AG10803 (cell line): ENCODE results near the gene FNDC3B.
A peak's percentile ranks its signal among the peaks of the same experiment; 100 is the strongest.

Experiments used
- DNase-seq: peaks from one replicate; pipeline ENCODE4 v3.0.0; 2010; ENCODE audit warnings: low read depth
- H3K4me3 ChIP-seq: 2 replicates; pipeline ENCODE4 v1.5.1; 2011; ENCODE audit warnings: mild to moderate bottlenecking, low read length, control low read depth
- TF ChIP-seq, protein P1 (sequence below): conservative IDR thresholded peaks from 2 replicates; pipeline ENCODE4 v1.5.1; 2011; ENCODE audit warnings: mild to moderate bottlenecking, low read length, control low read depth, inconsistent platforms

Gene FNDC3B

DNA sequence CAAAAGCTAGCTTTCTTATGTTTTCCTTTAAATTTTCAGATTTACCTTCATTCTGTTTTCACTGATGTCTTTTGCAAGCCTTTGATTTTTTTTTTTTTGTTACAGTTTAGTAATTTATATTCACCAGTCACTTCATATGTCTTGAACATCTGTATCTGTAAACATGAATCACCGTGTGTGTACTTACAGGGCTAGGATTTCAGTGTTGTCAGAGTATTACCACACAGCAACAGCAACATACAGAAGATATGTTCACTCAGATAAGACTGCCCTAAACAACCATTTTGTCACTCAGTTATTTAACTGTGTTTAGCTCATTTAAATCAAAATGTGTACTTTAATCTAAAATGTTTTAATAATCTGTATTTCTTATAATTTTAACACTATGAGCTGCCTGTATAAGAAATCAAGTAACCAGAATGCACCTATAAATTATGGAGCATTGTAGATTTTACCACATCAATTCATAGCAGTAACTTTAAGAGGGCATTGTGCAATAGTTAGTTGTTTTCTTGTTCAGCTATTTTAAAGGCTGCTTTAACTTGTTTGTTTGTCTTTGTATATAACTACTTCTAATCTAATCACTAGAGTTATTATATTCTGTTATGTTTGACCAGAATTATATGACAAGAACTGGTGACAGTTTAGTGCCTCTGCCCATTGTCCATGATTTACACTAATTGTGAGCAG lies 358.5 kb downstream of the FNDC3B start:
- TF ChIP-seq, protein P1, sequence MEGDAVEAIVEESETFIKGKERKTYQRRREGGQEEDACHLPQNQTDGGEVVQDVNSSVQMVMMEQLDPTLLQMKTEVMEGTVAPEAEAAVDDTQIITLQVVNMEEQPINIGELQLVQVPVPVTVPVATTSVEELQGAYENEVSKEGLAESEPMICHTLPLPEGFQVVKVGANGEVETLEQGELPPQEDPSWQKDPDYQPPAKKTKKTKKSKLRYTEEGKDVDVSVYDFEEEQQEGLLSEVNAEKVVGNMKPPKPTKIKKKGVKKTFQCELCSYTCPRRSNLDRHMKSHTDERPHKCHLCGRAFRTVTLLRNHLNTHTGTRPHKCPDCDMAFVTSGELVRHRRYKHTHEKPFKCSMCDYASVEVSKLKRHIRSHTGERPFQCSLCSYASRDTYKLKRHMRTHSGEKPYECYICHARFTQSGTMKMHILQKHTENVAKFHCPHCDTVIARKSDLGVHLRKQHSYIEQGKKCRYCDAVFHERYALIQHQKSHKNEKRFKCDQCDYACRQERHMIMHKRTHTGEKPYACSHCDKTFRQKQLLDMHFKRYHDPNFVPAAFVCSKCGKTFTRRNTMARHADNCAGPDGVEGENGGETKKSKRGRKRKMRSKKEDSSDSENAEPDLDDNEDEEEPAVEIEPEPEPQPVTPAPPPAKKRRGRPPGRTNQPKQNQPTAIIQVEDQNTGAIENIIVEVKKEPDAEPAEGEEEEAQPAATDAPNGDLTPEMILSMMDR: no peak
- H3K4me3 ChIP-seq: no peak overlapping the region
- DNase-seq: peak; percentile 41

DNA sequence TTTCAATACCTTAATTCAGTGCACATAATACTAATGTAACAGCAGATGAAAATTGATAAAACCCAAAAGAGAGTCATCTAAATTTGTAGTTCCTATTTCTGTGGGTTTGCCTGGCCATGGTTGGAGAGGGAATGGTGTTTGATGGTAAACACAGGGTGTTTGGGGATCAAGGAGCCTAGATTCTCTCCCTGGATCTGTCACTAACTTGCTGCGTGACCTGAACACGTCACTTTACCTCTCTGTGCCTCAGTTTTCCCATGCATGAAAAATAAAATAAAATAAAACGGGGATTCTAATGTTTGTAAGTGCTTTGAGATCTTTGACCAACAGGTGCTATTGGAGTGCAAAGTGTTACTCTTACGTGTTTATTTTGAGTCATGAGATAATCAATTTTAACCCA lies 359.1 kb downstream of the FNDC3B start:
- TF ChIP-seq, protein P1: no peak
- H3K4me3 ChIP-seq: no peak overlapping the region
- no peak for DNase-seq

DNA sequence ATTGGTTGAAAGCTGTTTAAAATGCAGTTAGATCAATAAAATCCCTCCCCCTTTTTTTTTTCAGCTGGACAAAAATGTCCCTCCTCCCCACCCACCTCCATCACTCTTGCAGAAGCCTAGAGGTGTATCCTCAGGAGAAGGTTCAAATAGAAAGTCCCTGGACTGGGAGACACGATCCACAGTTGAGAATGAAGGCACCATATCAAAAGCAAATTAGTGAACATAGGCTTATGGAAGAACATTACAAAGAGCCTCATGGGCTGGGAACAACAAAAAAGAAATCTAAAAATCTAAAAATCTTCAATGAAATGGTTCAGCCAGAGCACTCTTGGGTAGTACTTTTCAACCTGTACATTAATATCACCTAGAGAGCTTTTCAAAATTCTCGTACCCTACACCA lies 362.7 kb downstream of the FNDC3B start:
- TF ChIP-seq, protein P1: no peak
- H3K4me3 ChIP-seq: no peak overlapping the region
- DNase-seq: no peak

DNA sequence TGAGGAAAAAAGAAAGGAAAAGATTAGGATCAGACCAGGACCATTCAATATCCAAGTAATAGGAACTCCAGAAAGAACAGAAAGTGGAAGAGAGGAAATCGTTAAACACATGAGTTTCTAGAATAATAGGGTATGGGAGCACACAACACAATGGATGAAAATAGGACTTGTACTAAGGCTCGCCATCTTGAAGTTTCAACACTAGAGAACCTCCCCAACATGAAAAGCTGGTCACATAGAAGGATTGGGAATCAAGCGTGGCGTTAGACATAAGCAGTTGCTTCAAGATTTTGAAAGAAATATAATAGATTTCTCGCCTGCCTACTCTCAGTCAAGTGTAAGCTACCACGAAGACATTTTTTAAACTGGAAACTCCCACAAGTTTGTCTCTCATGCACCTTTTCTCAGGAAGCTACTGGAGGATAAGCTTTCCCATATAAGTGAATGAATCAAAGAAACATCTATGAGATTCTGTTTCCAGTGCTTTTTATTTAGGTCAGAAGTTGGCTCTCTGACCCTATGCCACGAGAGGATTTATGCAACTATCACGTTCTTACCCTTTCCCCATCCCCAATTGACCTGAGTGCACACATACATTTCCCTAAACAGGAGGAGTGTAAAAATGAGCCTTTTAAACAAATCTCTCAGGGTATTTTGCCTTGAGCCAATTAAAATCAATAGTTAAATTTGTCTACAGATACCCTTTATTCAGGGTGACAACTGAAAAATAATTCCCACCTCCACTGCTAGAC lies 363.7 kb downstream of the FNDC3B start:
- no peak for DNase-seq
- no peak overlapping the region for H3K4me3 ChIP-seq
- TF ChIP-seq, protein P1: no peak

DNA sequence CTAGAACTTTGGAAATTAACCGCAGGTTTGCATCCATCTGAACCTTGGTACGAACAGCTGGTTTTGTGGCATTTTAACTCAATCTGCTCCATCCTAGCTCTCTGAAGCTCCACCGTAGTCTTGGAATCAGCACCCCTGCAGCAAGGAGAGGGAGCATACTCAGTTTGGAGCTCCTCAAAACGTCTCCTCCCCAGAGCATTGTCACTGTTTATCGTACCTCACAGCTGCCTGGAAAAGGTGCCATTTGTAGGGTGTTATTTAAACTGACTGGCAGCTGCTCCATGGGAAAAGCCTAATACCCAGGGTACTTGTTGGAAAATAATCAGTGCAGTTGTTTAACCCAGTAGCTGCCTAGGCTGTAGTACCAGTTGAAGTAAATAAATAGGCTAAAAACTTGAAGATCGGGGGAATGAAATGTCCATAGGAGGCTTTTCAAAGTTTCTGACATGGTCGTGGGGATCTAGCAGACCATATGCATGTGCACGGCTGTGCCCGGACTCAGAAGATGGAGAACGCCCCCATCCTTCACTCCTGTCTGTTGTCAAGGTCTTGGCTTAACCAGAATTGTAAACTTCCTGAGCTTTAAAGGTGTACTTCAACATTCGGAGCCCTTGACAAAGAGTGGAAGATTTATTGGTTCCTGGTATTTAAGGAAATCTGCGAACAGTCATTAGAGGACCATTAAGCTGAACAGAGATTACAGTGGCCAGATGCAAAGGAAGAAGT lies 365.0 kb downstream of the FNDC3B start:
- no peak overlapping the region for H3K4me3 ChIP-seq
- DNase-seq: no peak
- TF ChIP-seq, protein P1: no peak

DNA sequence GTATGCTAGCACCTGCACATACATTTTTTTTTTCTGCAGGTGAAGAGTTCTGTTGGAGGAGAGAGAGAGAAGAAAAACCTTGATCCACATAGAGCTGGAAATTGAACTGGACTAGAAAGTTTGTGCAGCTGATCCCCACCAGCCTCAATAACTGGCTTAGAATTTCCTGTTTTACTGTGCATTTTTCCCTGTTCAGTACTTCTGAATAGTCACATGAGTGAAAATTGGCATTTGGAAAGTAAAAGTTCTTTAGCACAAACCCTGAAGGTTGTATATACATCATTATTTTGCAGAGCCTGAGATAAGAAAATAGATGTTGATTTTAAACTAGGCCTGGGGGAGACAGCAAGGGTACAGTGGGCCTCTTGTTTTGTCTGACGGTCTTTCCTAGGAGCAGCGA lies 366.5 kb downstream of the FNDC3B start:
- TF ChIP-seq, protein P1: no peak
- no peak overlapping the region for H3K4me3 ChIP-seq
- no peak for DNase-seq
